Measurements from ENCODE around the gene OSM.
A peak's percentile ranks its signal among the peaks of the same experiment; 100 is the strongest.
"Not testable (repeated sequence)": the region's sequence is repeated elsewhere in the genome, so short reads cannot be mapped to it uniquely, and the experiment has no call there.

The OSM gene

GRCh38 chr22:30221121-30221992 lies 45.3 kb downstream of the OSM start:
- no peaks in the 10 kb centered on the region for H3K9me3 Mint-ChIP-seq
- DNase-seq (ENCODE audit: low spot score): peak; percentile 53
- peak overlapping the region; percentile 62 for H3K4me3 Mint-ChIP-seq
- no peaks in the 10 kb centered on the region for H3K27me3 Mint-ChIP-seq (ENCODE audit: low read depth)
- H3K4me1 Mint-ChIP-seq (ENCODE audit: low read depth): peaks cover 72% of the 10 kb centered on the region
- peaks cover 1% of the 10 kb centered on the region for H3K36me3 Mint-ChIP-seq (ENCODE audit: low read depth)
- peak overlapping the region; percentile 89 for H3K27ac Mint-ChIP-seq

DNA sequence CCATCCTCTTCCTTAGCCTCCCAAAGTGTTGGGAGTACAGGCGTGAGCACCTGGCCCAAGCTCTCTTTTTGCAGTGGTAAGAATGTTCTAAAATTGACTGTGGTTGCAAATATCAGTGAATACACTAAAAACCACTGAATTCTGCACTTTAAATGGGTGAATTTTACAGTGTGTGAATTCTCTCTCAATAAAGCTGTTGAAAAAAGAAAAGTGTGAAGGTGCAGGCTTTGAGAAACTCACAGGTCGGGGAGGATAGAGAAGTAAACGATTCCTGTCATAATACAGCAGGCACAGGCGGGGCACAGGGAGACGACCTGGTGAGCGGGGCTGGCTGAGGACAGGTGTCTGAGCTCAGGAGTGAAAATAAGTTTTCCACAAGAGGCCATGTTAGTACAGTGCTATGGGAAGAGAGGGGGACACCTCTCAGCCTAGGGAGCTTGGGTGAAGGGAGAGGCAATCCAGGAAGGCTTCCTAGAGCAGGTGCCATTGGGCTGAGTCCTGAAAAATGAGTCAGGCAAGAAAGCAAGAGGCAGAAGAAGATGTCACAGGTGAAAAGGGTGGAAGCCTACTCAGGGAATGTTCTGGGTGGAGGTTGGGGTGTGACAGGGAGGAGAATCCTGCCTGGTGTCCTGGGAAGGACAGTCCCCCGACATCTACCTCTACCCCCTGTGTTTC lies 46.2 kb downstream of the OSM start:
- Mint-ChIP-seq H3K27me3 (ENCODE audit: low read depth) (no peaks in the 10 kb centered on the region), H3K9me3 (no peaks in the 10 kb centered on the region), H3K27ac (peak overlapping the region; percentile 89), H3K4me3 (peak overlapping the region; percentile 62), H3K36me3 (ENCODE audit: low read depth) (peaks cover 1% of the 10 kb centered on the region), H3K4me1 (ENCODE audit: low read depth) (peaks cover 68% of the 10 kb centered on the region)
- DNase-seq (ENCODE audit: low spot score): no peak

DNA sequence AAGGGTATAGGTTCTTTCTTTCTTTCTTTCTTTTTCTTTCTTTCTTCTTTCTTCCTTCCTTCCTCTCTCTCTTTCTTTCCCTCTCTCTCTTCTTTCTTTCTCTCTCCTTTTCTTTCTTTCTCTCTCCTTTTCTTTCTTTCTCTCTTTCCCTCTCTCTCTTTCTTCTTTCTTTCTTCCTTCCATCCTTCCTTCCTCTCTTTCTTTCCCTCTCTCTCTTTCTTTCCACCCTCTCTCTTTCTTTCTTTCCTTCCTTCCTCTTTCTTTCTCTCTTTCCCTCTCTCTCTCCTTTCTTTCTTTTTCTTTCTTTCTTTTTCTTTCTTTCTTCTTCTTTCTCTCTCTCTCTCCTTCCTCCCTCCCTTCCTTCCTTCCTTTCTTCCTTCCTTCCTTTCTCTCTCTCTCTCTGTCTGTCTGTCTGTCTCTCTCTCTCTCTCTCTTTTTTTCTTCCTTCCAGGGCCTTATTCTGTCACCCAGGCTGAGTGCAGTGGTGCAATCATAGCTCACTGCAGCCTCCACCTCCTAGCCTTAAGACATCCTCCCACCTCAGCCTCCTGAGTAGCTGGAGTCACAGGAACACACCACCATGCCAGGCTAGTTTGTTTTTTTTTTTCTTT lies 46.9 kb downstream of the OSM start:
- H3K4me1 Mint-ChIP-seq (ENCODE audit: low read depth): peaks cover 68% of the 10 kb centered on the region
- peak overlapping the region; percentile 62 for H3K4me3 Mint-ChIP-seq
- H3K36me3 Mint-ChIP-seq (ENCODE audit: low read depth): peaks cover 1% of the 10 kb centered on the region
- no peaks in the 10 kb centered on the region for H3K9me3 Mint-ChIP-seq
- H3K27me3 Mint-ChIP-seq (ENCODE audit: low read depth): no peaks in the 10 kb centered on the region
- DNase-seq (ENCODE audit: low spot score): no peak
- peak overlapping the region; percentile 89 for H3K27ac Mint-ChIP-seq

DNA sequence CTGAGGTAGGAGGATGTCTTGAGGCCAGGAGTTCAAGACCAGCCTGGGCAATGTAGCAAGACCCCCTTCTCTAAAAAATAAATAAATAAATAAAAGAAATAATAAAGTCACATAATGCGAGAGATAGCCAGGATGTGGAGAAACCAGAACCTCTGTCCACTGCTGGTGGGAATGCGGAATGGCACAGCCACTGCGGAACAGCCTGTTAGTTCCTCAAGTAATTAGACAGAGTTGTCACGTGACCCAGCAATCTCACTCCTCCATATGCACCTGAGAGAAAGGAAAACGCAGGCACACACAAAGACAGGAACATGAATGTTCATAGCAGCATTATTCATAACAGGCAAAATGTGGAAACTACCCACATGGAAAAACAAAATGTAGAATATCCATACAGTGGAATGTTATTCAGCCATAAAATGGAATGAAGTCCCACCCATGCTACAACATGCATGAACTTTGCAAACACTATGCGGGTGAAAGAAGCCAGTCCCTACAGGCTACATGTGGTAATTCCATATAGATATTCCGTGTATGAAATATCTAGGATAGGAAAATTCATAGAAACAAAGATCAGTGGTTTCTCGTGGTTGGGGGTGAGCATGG lies 47.5 kb downstream of the OSM start:
- no peaks in the 10 kb centered on the region for H3K9me3 Mint-ChIP-seq
- H3K4me1 Mint-ChIP-seq (ENCODE audit: low read depth): peaks cover 70% of the 10 kb centered on the region
- no peak for DNase-seq (ENCODE audit: low spot score)
- H3K36me3 Mint-ChIP-seq (ENCODE audit: low read depth): peaks cover 1% of the 10 kb centered on the region
- no peak overlapping the region for H3K4me3 Mint-ChIP-seq
- H3K27me3 Mint-ChIP-seq (ENCODE audit: low read depth): no peaks in the 10 kb centered on the region
- H3K27ac Mint-ChIP-seq: peak overlapping the region; percentile 72

GRCh38 chr22:30217698-30218560 lies 48.7 kb downstream of the OSM start:
- Mint-ChIP-seq H3K4me3 (no peak overlapping the region), H3K4me1 (ENCODE audit: low read depth) (peaks cover 67% of the 10 kb centered on the region), H3K27ac (peak overlapping the region; percentile 36), H3K36me3 (ENCODE audit: low read depth) (peaks cover 1% of the 10 kb centered on the region), H3K27me3 (ENCODE audit: low read depth) (no peaks in the 10 kb centered on the region), H3K9me3 (no peaks in the 10 kb centered on the region)
- no peak for DNase-seq (ENCODE audit: low spot score)

DNA sequence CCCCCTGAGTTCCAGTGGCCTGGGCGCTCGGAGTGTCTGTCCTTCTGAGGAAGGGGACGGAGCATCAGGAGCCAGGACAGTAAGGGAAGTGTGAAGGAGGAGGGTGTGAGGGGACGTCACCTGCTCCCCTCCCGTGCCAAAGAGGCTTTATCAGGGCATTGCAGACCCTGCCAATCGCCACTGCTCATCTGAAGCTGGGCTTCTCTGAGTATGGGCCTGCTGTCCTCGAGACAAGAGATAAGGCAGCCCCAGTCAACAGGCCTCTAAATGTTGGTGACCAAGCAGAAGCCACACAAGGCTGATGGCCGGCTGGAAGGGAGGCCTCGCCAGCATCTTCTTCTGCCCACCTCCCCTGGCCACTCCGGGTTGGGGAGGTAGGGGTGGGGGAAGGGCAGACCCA lies 49.9 kb downstream of the OSM start:
- DNase-seq (ENCODE audit: low spot score): no peak
- Mint-ChIP-seq H3K9me3 (no peaks in the 10 kb centered on the region), H3K27ac (no peak overlapping the region)

GRCh38 chr22:30216272-30216671 lies 50.4 kb downstream of the OSM start:
- not testable (repeated sequence) for H3K9me3 Mint-ChIP-seq; H3K36me3 Mint-ChIP-seq (ENCODE audit: low read depth); H3K27me3 Mint-ChIP-seq (ENCODE audit: low read depth); DNase-seq (ENCODE audit: low spot score); H3K4me3 Mint-ChIP-seq
- peaks cover 59% of the 10 kb centered on the region for H3K4me1 Mint-ChIP-seq (ENCODE audit: low read depth)
- peak overlapping the region; percentile 63 for H3K27ac Mint-ChIP-seq

More for the DNA sequence above, 49.9 kb downstream of the OSM start:
- peaks cover 1% of the 10 kb centered on the region for H3K36me3 Mint-ChIP-seq (ENCODE audit: low read depth)
- no peaks in the 10 kb centered on the region for H3K27me3 Mint-ChIP-seq (ENCODE audit: low read depth)
- H3K4me1 Mint-ChIP-seq (ENCODE audit: low read depth): peaks cover 63% of the 10 kb centered on the region
- no peak overlapping the region for H3K4me3 Mint-ChIP-seq

DNA sequence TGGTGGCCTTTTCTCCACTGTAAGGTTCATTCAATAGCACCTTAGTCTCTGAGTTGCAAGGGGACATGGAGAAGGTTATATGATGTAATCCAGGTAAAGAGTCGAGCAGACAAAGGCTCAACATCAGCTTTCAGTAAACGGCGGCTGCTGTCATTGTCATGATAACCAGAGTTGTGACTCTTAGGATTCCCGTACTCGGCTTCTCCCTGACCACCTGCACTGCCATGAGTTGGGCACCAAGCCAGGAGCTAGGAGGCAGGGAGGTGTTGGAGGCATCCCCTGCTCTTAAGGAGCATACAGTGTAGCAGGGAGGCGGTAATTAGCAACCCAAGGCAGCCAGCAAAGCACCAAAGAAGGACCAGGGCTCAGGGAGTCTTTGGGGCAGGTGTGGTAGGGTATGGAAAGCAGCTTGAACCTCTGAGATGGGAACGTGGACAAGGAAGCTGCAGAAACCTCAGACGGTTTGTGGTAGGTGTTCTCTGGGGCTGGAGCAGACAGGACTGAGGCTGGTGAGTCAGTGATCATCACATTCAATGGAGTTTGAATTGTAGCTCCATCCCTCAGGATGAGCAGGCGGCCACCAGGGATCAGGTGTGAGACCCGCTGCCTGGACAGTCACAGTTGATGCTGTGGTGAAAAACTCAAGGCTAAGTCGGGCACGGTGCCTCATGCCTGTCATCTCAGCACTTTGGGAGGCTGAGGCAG lies 51.8 kb downstream of the OSM start:
- H3K36me3 Mint-ChIP-seq (ENCODE audit: low read depth): peaks cover under 1% of the 10 kb centered on the region
- no peak overlapping the region for H3K4me3 Mint-ChIP-seq
- H3K27ac Mint-ChIP-seq: peak overlapping the region; percentile 68
- peaks cover 45% of the 10 kb centered on the region for H3K4me1 Mint-ChIP-seq (ENCODE audit: low read depth)
- no peaks in the 10 kb centered on the region for H3K27me3 Mint-ChIP-seq (ENCODE audit: low read depth)
- DNase-seq (ENCODE audit: low spot score): no peak
- H3K9me3 Mint-ChIP-seq: no peaks in the 10 kb centered on the region

DNA sequence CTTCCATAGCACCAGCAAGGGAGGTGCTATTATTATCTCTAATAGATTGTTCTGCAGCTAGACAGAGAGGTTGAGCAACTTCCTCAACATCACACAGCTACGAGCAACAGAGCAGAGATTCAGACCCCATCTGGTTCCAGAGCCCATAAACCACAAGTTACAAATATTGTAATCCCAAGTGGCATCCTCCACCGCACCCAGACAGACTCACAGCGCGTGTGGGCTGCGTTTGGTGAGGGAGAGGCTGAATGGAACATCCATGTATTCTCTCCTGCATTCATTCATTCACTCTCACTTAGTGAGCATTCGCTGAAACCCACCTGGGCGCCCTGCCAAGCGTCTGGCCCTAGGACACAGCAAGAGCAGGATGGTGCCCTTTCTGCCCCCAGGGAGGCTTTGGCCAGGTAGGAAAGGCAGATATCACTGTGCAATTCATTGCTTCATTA lies 53.6 kb downstream of the OSM start:
- no peaks in the 10 kb centered on the region for H3K36me3 Mint-ChIP-seq (ENCODE audit: low read depth)
- H3K4me3 Mint-ChIP-seq: no peak overlapping the region
- no peak for DNase-seq (ENCODE audit: low spot score)
- H3K27me3 Mint-ChIP-seq (ENCODE audit: low read depth): no peaks in the 10 kb centered on the region
- no peaks in the 10 kb centered on the region for H3K9me3 Mint-ChIP-seq
- H3K27ac Mint-ChIP-seq: peak overlapping the region; percentile 68
- H3K4me1 Mint-ChIP-seq (ENCODE audit: low read depth): peaks cover 44% of the 10 kb centered on the region

Measured in T-helper 2 cell treated with Interferon-gamma antibody and Interleukin-4, amounts not matched to agents 5 μg/mL and 100 μg/mL, for 36 hours (primary cell).